COLO668 (cell line): ENCODE results near the gene STIP1.
"Not testable (repeated sequence)": the region's sequence is repeated elsewhere in the genome, so short reads cannot be mapped to it uniquely, and the experiment has no call there.

ENCODE experiments used
- DNase-seq: peaks from one replicate; lab custom pipeline; 2025; ENCODE audit not compliant: unreplicated experiment; lab: John Stamatoyannopoulos, UW

STIP1 gene

DNA sequence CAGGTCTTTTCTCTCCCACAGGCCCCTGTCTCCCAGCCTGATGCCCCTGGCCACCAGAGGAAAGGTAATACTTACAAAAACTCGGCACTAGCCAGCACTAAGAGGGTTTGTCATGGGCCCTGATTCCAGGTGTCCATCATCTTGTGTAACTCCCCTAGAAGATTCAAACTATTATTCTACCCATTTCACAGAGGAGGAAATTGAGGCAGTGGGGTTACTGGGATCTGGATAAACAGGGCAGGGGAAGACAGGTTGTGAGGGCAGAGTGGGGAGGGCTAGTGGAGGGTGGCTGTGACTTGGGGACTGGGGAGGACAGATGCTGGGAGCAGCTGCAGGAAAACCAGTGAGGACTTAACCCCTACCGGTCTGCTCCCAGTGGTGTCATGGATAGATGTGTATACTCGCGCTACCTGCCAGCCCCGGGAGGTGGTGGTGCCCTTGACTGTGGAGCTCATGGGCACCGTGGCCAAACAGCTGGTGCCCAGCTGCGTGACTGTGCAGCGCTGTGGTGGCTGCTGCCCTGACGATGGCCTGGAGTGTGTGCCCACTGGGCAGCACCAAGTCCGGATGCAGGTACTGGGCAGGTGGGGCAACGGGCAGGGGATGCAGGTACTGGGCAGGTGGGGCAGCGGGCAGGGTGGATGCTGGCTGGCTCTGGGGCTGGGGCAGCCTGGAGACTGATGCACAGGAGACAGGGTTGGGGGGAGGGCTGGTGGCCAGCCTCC lies 49.6 kb downstream of the STIP1 start:
- peak; percentile 67 for DNase-seq

- peak; percentile 96 for DNase-seq
Observed at GRCh38 chr11:64237484-64237951, 51.5 kb downstream of the STIP1 start.

GRCh38 chr11:64238076-64238475 lies 52.1 kb downstream of the STIP1 start:
- peak; percentile 66 for DNase-seq

GRCh38 chr11:64238999-64239398 lies 53.0 kb downstream of the STIP1 start:
- no peak for DNase-seq

DNA sequence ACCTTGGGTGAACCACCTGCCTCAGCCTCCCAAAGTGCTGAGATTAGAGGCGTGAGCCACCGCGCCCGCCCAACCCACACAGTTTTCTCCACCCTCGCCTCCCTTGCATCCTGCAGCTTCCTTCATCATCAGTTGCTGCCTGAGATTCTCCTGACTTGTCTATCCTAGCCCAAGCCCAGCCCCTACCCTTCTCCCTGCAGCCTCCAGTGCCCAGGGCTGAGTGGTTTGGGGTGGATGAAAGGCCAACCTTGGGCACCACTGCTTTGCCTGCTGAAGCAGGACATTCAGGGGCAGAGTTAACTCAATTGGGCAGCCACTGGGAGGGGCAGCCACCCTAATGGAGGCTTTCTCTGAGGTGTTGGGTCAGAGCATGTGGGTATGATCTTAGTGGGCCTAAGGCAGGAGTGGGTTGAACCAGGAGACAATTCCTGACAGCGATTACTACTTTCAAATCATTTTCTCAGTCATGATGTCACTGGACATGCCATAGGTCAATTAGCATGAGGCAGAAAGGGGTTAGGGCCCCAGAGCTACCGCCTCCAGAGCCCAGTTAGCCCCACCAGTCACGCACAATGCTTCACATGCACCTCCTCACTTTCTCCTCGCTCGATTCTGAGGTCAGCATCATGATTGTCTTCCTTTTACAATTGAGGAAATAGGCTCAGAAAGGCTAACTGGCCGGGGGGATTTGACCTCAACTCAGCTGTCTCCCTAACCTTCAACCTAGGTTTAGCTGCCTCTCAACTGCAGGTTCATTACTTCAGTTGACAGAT lies 53.9 kb downstream of the STIP1 start:
- peak; percentile 80 for DNase-seq

DNA sequence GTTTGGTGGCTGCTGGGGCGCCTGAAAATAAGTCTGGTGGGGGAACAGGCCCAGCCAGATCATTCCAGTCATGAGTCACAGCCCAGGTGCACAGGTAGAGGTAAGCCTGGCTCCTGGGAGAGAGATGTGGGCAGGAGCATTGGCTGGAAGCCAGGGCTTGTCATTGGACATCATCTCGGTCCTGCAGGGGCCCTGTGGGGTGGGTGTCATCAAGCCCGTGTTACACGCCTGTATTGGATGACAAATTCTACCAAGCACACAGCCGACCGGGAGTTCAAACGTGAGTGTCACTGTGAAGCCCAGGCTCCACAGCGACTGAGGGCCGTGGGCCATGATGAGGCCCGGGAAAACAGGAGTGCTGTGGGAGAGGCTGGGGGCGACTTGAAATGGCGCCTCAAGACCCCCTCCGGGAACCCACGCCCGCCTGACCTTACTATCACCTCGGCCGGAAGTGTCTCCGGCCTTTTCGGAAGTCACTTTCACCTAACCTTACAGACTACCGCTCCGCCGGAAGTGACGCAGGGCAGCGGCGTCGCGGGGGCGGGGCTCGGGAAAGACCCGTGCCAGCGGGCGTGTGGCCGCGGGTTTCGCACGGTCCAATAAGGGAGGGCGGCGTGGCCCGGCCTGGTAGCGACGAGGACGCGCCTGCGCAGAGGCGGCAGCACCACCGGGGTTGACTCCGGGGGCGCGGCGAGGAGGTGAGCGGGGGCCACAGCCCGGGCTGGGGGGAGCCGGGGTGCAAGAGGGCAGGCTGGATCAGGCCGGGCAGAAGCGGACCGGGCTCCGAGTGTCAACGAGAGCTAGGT lies 54.7 kb downstream of the STIP1 start, which contains the start of gene FKBP2:
TSS of gene FKBP2 (plus strand) at position 661 of the 806 bp plus-strand sequence. CDS start 1,293 bp downstream, outside the sequence.
- peak; percentile 99 for DNase-seq

- peak; percentile 99 for DNase-seq
Observed at GRCh38 chr11:64241241-64241490, 55.2 kb downstream of the STIP1 start.

- peak; percentile 56 for DNase-seq
Observed at GRCh38 chr11:64241491-64242374, 55.8 kb downstream of the STIP1 start.

- no peak for DNase-seq
Observed at GRCh38 chr11:64243236-64243854, 57.4 kb downstream of the STIP1 start.

DNA sequence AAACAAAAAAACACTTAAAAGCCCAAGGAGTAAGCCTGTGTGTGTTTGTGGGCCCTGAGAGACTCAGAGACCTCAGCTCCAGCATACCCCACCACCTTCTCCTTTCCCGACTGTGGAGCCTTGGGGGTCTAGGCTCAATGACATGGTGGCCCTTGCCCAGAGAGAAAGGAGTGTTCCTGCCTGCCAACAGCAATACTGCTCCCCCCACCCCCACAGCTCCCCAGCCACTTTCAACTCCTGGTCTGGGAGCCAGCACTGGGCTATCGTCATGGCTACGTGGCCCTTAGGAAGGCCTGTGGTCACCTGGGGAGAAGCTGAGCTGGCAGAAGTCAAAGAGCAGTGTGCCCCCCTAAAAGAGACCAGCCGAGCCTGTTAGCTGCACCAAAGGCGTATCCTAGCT lies 58.1 kb downstream of the STIP1 start:
- no peak for DNase-seq

DNA sequence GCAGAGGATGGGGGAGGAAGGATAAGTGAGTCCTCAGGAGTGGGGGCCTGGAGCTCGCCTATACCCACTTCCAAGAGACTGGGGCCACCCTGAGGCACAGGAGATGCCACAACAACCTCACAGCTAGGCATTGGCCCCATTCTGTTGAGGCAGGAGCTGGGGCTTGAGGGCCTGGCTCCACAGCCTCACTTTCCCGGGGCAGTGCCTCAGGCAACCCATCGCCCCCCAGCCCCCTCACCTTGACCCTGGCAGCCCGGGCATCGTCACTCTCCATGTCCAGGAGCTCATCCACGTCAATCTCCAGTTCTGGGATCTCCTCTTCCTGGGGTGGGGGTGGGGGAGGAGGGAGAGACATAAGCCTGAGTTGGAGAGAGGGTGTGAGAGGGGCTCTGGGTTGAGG lies 59.0 kb downstream of the STIP1 start:
- no peak for DNase-seq

DNA sequence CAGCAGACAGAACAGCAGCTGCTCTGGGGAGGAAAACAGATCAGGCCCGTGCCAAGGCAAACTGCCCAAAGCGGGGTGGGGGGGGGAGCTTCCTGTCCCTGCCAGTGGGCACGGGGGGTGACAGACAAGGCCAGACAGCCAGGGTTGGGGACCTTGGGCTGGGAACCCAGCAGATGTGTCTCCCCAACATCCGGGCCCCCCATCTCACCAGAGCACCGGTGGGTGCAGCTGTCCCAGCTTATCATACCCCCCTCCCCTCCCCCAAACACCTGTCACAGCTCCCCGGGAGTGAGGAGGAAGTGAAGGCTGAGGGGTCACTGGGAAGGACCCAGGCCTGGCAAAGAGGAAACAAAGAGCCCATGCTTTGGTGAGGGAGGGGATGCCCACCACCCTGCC lies 59.4 kb downstream of the STIP1 start:
- peak; percentile 84 for DNase-seq

- peak; percentile 85 for DNase-seq
Observed at GRCh38 chr11:64245797-64246620, 60.0 kb downstream of the STIP1 start.

DNA sequence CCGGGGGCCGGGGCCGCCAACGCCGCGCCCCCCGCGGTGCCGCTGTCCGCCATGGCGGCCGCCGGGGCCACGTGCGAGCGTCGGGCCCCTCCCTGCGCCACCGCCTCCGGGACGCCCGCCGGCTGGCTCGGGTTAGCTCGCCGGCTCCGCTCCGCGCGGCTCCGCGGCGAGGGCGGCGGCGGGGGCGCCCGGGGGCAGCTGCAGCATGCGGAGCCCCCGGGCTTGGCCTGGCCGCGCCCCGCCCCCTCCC lies 60.6 kb downstream of the STIP1 start:
- DNase-seq = not testable (repeated sequence)

DNA sequence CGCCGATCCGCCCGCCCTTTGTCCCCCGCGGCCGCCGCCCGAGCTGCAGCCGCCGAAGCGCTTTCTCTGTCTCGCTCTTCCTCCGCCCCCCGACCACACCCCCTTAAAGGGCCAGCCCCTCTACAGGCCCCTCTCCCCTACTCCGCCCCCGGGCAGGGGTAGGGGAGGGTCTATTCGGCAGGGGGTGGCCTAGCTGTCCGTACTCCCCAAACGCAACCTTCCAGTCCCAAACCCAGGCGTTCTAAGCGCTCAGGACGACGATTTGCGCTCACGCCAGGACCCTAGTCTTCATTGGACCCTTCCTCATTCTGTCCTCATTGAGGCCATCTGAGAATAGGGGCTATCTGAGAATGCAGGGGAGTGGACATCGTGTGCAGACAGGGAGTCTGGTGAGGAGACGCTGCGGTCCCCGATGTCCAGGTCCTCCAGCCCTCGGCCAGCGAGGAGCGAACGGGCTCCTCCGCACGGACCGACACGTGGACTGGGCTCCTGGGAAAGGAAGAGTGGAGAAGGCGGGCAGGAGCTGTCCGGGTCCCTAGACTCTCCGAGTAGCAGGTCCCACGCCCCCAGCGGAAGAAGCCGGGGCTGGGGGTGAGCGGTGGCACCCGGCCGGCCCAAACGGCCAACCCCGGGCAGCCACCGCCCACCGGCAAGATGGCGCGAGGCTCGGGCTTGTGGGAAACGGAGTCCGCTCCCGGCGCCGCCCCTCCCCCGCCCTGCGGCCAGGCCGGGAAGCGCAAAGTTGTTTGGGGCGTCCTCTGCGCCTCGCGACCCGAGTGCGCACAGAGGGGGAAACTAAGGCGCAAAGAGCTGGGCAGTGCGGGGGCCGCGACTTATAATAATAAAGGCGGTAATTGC lies 61.1 kb downstream of the STIP1 start, which contains the start of gene PPP1R14B:
TSS of gene PPP1R14B (minus strand) at position 73 of the 858 bp plus-strand sequence. CDS start 270 bp downstream, outside the sequence.
- peak; percentile 92 for DNase-seq

DNA sequence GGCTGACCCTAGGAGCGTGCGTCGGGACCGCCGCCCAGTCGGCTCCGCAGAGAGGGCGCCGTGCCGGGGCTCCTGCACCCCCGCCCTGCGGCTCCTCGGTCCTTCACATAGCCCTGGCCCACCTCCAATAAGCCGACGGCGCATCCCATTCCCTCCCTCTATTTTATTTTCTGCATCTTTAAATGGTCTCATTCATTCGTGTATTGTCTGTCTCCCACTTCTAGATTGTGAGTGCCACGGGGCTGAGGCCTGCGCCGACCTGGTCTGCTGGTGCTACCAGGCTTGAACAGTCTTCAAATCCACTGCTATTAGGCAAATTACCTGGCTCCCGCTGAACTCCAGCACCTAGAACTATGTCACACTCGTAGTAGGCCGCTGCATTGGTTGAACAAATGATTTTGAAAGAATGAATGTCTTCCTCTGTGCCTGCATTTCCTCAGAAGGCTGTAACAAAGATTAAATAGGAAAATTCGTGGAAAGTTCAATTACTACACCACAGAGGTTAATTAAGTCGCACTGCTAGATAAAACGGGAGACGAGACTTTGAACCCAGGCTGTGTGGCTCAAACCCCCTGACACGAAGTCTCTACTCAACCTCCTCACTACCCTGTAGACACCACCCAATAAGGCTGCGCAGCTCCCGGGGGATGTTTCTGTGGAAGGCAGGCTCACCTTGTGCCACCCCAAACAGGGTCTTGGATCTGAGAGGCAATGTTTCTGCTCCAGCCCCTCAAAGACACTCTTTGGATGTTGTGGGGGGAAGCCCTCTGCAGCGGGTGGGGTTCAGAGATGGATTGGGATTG lies 62.0 kb downstream of the STIP1 start:
- DNase-seq = no peak

- DNase-seq = no peak
Observed at GRCh38 chr11:64248578-64248977, 62.6 kb downstream of the STIP1 start.

DNA sequence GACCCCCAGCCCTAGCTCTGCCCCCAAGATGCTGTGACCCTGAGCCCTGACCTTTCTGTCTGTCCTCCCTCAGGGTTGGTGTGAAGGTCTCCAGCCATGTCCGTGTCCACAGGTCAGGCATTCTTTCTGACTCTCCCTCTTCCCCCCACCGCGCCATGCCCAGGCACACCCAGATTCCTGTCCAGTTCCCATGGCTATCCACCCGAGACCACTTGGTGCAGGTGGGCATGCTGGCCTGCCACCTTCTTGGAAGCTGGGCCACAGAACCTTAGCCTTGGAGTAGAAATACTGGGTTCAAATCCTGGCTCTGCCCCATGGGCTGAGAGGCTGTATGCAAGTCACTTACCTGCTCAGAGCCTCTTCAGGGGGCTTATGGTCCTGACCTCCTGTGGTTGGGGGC lies 63.1 kb downstream of the STIP1 start:
- DNase-seq = no peak
